ENCODE data around the gene SNPH. TPM values are rescaled to one million over a fixed set of nuclear protein-coding genes. Genes with fewer than 3 reads are reported as not detected.

Gene SNPH
- total and polyA plus RNA-seq, 2 of the 8 experiments (the other 6 are each of a cell fraction or from before 2014, with no cell fraction given), result 0.98 to 4.9 TPM

GRCh38 chr20:1326031-1326930 is 60.2 kb downstream of the SNPH start:
- H3K4me2 ChIP-seq (ENCODE audit: insufficient read depth in 1 of 2, low read depth in 2 of 2, low read length in 2 of 2), result peak overlapping the region; percentile 77 to 98
- H2BK15ac ChIP-seq (ENCODE audit: low read length), result no peak overlapping the region
- H2BK5ac ChIP-seq (ENCODE audit: low read depth, low read length), result peak overlapping the region; percentile 92; the same call in 1 of the 2 replicates
- peak overlapping the region; percentile 98; the same call in 1 of the 2 replicates for H4K8ac ChIP-seq (ENCODE audit: extremely low read depth, insufficient read depth, low read length)
- peaks cover 4 to 32% of the 10 kb centered on the region in 2 experiments for H4K20me1 ChIP-seq (replicated peaks in 1 of 2; ENCODE audit: control insufficient read depth in 1 of 2, insufficient read depth in 2 of 2, low read length in 2 of 2)
- H3K9me3 ChIP-seq (ENCODE audit: insufficient read depth in 2 of 2, low read depth in 1 of 2, low read length in 1 of 2), result no peaks in the 10 kb centered on the region
- FAIRE-seq (no peak), DNase-seq (ENCODE audit: low read depth in 1 of 2, low spot score in 2 of 2) (no peak)
- TF ChIP-seq CHD1 (IDR thresholded peaks at IDR 0.05; ENCODE audit: low read depth, low read length) (no peak), RBBP5 (IDR thresholded peaks at IDR 0.05; ENCODE audit: borderline replicate concordance, low read depth, low read length) (no peak), CHD2 (IDR thresholded peaks at IDR 0.05; ENCODE audit: low read length) (no peak), CBX5 (IDR thresholded peaks at IDR 0.05; ENCODE audit: low read depth, low read length) (no peak), SIX5 (IDR thresholded peaks at IDR 0.05; ENCODE audit: low read depth, low read length) (no peak)
- TF ChIP-seq, protein P1, sequence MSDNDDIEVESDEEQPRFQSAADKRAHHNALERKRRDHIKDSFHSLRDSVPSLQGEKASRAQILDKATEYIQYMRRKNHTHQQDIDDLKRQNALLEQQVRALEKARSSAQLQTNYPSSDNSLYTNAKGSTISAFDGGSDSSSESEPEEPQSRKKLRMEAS (IDR thresholded peaks at IDR 0.05), result no peak
- POLR2A ChIA-PET (ENCODE audit: partially characterized antibody), result interaction anchor here (0.8 to 6.5 kb wide), 22 partner anchors 9 to 123 kb away, joined by 3 to 34 read pairs (median 4); no protein-coding TSS in a partner anchor
- no peaks in the 10 kb centered on the region for H3K27me3 ChIP-seq (replicated peaks in 1 of 4; ENCODE audit: control insufficient read depth in 3 of 4, extremely low read depth in 1 of 4, insufficient read depth in 3 of 4, low read length in 3 of 4)
- peaks cover 33% of the 10 kb centered on the region for H3K79me1 ChIP-seq (ENCODE audit: low read depth, low read length)
- peaks cover 22 to 50% of the 10 kb centered on the region in 2 experiments for H3K79me2 ChIP-seq (ENCODE audit: control insufficient read depth in 1 of 2, insufficient read depth in 2 of 2, low read length in 2 of 2)
- H4K5ac ChIP-seq (ENCODE audit: insufficient read length, low read depth, low read length), result no peak overlapping the region
- H2BK12ac ChIP-seq (ENCODE audit: low read depth, low read length), result no peak overlapping the region; the same call in 1 of the 2 replicates
- H2BK20ac ChIP-seq (ENCODE audit: low read length), result no peak overlapping the region
- no peak overlapping the region for H3K18ac ChIP-seq (ENCODE audit: extremely low read depth, low read length)
- WGBS, 2 experiments (ENCODE audit: extremely low coverage in 1 of 2, insufficient coverage in 1 of 2, insufficient read length in 1 of 2, insufficient replicate concordance in 2 of 2, low coverage in 1 of 2, low lambda C conversion rate in 2 of 2, missing lambda C conversion rate in 1 of 2), result 63% methylated on average over 10 of the region's 10 CpGs; no CpG with 5 or more reads in 1 of the 2 experiments
- no peak overlapping the region for H3K14ac ChIP-seq (ENCODE audit: insufficient read length)
- H3K27ac ChIP-seq (ENCODE audit: low read depth, low read length), result peak overlapping the region; percentile 95
- no peak overlapping the region for H3K23ac ChIP-seq (ENCODE audit: insufficient read length)
- no peak overlapping the region for H2AK5ac ChIP-seq (ENCODE audit: low read depth, low read length)
- H4K91ac ChIP-seq (replicated peaks; ENCODE audit: insufficient read length, low read length), result no peak overlapping the region
- H3K56ac ChIP-seq (replicated peaks; ENCODE audit: insufficient read length, low read depth, low read length), result no peak overlapping the region
- peak overlapping the region; percentile 95 to 97 (median 96) for H3K9ac ChIP-seq (replicated peaks in 1 of 4; ENCODE audit: extremely low read depth in 1 of 4, low read depth in 3 of 4, low read length in 3 of 4)
- H2BK120ac ChIP-seq (replicated peaks; ENCODE audit: low read depth, low read length), result no peak overlapping the region
- peaks cover 10% of the 10 kb centered on the region for H3K23me2 ChIP-seq (ENCODE audit: low read depth, low read length)
- peak overlapping the region; percentile 58 for H3K4ac ChIP-seq (replicated peaks; ENCODE audit: insufficient read length, low read depth, low read length)
- H3K4me1 ChIP-seq (replicated peaks in 1 of 4; ENCODE audit: control insufficient read depth in 3 of 4, insufficient read depth in 4 of 4, low read length in 3 of 4), result peaks cover 2 to 13% (median 5%) of the 10 kb centered on the region in 4 experiments; a peak in 6 of 7 replicates
- H3K36me3 ChIP-seq (ENCODE audit: control insufficient read depth in 2 of 4, insufficient read depth in 4 of 4, low read length in 3 of 4), result 0 out of 8 replicates have a peak, but pooled peaks cover 0 to 3% (median 0%) of the 10 kb centered on the region in 4 experiments
- peak overlapping the region; percentile 88 to 94 (median 93) for H3K4me3 ChIP-seq (ENCODE audit: extremely low read depth in 1 of 4, insufficient read depth in 2 of 4, low read depth in 3 of 4, low read length in 4 of 4)
- CTCF ChIA-PET (ENCODE audit: partially characterized antibody), result interaction anchor here (0.7 to 2.2 kb wide), 4 partner anchors 40 to 382 kb away, joined by 3 to 6 read pairs (median 3); no protein-coding TSS in a partner anchor
- no peak overlapping the region for H2AFZ ChIP-seq (ENCODE audit: low read length)

Measured in H1 (cell line).